ENCODE results near the gene TMEM167B.

GRCh38 chr1:109136766-109137165, 46.2 kb downstream of the TMEM167B start:
- TF ChIP-seq CTCF (IDR thresholded peaks at IDR 0.05) (no peak), POLR2A (IDR thresholded peaks at IDR 0.05) (no peak)
